Cardiac muscle cell (in vitro differentiated cells and primary cell): ENCODE data around the gene FBLN2. TPM values are rescaled to one million over a fixed set of nuclear protein-coding genes. Genes with fewer than 3 reads are reported as not detected.
"Not testable (repeated sequence)": the region's sequence is repeated elsewhere in the genome, so short reads cannot be mapped to it uniquely, and the experiment has no call there.

Source experiments
- DNase-seq, 2 donors: peaks; one replicate each; pipeline versions ENCODE4 v3.0.0 to v3.0.0-alpha.2; 2010 to 2017; ENCODE audit warnings: low read depth in 1 of 2, low spot score in 1 of 2
- H3K27ac ChIP-seq: fragments of 200-600 bp; sonication (generic); 2 replicates; pipeline ENCODE4 v1.5.1; 2016
- H3K27me3 ChIP-seq: fragments of 200-600 bp; sonication (generic); 2 replicates; pipeline ENCODE4 v1.6.0; 2016; ENCODE audit warnings: control low read depth
- H3K36me3 ChIP-seq: fragments of 200-600 bp; sonication (generic); 2 replicates; pipeline ENCODE4 v1.5.1; 2016; ENCODE audit warnings: control low read depth
- H3K4me1 ChIP-seq: fragments of 200-600 bp; sonication (generic); 2 replicates; pipeline ENCODE4 v1.8.1; 2017; ENCODE audit warnings: low read depth, mild to moderate bottlenecking, mixed run types
- H3K4me3 ChIP-seq: fragments of 200-600 bp; sonication (generic); 2 replicates; pipeline ENCODE4 v1.5.1; 2016; ENCODE audit warnings: mild to moderate bottlenecking
- H3K9me3 ChIP-seq: fragments of 200-600 bp; sonication (generic); 2 replicates; pipeline ENCODE4 v1.5.1; 2017; ENCODE audit warnings: low read depth, mild to moderate bottlenecking, control low read depth
- polyA plus RNA-seq: library from polyadenylated mRNA; unstranded; fragments of >200 nt; fragmentation: Nextera tagmentation; extraction: Ambion mirVana; gene quantifications from 2 replicates; pipeline ENCODE4 v1.2.1, GENCODE V29; 2016
- total RNA-seq: library from RNA; depleted of rRNA; stranded (reverse); fragments of >200 nt; gene quantifications from 2 replicates; pipeline ENCODE4 v1.2.3, GENCODE V29; 2016
- TF ChIP-seq, protein P1 (sequence below): IDR thresholded peaks from 2 replicates; pipeline ENCODE4 v1.5.1; 2012; ENCODE audit warnings: low read depth, mild to moderate bottlenecking, low read length

Gene FBLN2
- 24.9 and 42.4 TPM in 2 replicates for total RNA-seq
- polyA plus RNA-seq = 19.3 and 33.5 TPM in 2 replicates

DNA sequence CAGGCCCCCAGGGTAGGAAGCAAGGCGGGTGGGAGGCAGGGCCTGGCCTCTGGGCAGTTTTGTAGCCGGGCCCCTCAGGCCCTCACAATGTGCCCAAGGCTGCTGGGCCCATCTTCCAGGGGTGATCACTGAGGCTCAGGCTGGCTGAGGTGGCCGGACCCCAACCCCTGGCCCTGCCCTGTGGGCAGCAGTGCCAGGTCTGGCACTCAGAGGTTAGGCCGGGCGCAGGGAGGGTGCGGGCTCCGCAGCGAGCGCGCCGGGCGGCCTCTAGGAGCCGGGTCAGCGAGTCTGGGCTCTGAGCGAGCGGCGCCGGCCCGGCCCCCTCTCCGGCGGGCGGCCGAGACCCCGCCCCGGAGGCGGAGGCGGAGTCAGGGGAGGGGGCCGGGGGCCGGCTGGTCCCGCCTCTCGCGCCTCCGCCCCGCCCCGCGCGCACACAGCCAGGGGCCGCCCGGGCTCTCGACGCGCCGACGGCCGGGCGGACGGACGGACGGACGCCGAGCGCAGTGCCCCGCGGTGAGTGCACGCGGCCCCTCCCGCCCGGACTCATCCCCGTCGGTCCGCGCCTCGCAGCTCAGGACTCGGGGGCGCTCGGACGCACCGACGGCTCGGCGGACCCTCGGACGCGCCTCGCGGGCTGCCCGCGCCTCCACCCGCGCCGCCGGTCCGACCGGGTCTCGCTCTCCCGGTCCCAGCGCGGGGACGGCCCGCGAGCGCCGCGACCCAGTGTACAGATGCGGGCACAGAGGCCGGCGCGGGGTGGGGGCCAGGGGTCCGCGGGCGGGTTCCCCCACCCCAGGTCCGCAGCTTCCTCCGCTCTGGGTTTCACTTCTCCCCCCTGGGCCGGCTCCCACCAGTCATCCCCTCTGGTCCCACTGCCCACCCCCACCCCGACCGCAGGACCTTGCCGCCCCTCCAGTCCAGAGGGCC lies at the start of gene FBLN2:
Gene FBLN2 (plus strand): TSS at position 430 of the 927 bp plus-strand sequence. CDS start 21,231 bp downstream, outside the sequence.
- Histone ChIP-seq H3K27ac (no peak within 1 kb of the TSS), H3K36me3 (no peaks in the 10 kb centered on the region), H3K4me1 (peaks cover 14% of the 10 kb centered on the region), H3K9me3 (no peaks in the 10 kb centered on the region), H3K4me3 (peak within 1 kb of the TSS; percentile 33), H3K27me3 (no peaks in the 10 kb centered on the region)
- TF ChIP-seq, protein P1, sequence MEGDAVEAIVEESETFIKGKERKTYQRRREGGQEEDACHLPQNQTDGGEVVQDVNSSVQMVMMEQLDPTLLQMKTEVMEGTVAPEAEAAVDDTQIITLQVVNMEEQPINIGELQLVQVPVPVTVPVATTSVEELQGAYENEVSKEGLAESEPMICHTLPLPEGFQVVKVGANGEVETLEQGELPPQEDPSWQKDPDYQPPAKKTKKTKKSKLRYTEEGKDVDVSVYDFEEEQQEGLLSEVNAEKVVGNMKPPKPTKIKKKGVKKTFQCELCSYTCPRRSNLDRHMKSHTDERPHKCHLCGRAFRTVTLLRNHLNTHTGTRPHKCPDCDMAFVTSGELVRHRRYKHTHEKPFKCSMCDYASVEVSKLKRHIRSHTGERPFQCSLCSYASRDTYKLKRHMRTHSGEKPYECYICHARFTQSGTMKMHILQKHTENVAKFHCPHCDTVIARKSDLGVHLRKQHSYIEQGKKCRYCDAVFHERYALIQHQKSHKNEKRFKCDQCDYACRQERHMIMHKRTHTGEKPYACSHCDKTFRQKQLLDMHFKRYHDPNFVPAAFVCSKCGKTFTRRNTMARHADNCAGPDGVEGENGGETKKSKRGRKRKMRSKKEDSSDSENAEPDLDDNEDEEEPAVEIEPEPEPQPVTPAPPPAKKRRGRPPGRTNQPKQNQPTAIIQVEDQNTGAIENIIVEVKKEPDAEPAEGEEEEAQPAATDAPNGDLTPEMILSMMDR = no peak
- DNase-seq = peak; percentile 71 to 89

DNA sequence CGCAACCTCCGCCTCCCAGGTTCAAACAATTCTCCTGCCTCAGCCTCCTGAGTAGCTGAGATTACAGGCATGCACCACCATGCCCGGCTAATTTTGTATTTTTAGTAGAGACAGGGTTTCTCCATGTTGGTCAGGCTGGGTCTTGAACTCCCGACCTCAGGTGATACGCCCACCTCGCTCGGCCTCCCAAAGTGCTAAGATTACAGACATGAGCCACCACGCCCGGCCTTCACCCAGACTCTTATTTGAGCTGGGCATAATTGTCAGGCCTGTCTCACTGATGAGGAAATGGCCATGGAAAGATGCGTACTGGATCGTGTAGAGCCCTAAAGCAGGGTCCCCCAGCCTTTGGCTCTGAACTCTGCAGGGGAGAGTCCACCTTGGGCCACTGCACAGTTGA lies 49.7 kb upstream of the FBLN2 start:
- H3K27me3 ChIP-seq, H3K4me3 ChIP-seq, H3K9me3 ChIP-seq, H3K27ac ChIP-seq, DNase-seq, H3K36me3 ChIP-seq, H3K4me1 ChIP-seq: not testable (repeated sequence)

DNA sequence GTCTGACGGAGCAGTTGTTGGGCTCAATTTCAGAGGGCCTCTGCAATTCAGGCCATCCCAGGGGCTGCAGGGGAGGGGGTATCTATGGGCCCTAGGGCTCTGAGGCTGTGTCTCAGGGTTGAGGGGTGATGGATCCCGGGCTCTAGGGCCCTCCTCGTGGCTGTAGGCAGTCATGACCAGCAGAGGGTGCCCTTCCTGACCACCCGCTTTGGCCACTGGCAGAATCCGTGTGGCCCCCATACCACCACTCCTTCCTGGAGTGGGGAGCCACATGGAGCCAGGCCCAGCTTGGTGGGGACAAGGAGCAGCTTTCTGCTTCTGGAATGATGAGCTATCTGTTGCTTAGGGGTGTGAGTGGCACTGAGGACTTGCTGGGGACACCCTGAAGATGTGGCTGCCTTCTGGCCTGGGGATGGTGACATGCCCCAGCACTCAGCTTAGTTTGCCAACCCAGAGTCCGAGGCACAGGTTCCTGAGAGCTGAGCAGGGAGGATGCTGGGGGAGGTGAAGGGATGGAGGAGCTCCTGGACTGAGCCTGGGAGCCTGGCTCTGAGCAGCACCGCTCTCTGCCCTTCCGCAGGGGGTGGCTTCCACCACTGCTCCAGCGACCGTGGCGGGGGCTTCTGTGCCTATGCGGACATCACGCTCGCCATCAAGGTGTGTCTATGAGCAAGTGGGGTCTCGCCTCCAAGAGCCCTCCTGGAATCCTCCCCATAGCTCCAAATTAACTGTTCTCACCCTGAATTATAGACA lies 48.6 kb upstream of the FBLN2 start:
- DNase-seq = peak; percentile 29 to 56
- Histone ChIP-seq H3K27me3 (no peaks in the 10 kb centered on the region), H3K9me3 (no peaks in the 10 kb centered on the region), H3K4me3 (no peak overlapping the region), H3K36me3 (no peaks in the 10 kb centered on the region), H3K27ac (no peak overlapping the region), H3K4me1 (peaks cover 4% of the 10 kb centered on the region)
- TF ChIP-seq, protein P1 = peak; percentile 71

DNA sequence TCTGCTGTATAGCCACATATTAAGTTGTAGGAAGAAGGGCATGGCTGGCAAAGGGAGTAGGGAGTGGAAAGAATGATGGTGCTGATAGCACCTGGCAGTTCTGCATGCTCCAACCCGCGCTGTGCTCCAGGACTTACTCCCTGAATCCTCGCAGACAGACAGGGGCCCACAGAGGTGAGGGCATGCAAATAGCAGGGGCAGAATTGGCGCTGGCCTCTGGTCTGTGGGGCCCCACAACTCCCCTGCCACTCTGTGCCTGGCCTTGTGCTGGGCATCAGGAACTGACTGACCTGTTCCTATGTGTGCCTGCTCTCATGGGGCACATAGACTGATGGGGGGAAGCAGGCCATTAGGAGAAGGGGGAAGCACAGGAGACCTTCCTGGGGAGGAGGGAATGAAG lies 47.9 kb upstream of the FBLN2 start:
- Histone ChIP-seq H3K27ac (no peak overlapping the region), H3K4me1 (peaks cover 4% of the 10 kb centered on the region), H3K9me3 (no peaks in the 10 kb centered on the region), H3K4me3 (no peak overlapping the region), H3K27me3 (no peaks in the 10 kb centered on the region), H3K36me3 (no peaks in the 10 kb centered on the region)
- TF ChIP-seq, protein P1 = no peak
- no peak for DNase-seq

DNA sequence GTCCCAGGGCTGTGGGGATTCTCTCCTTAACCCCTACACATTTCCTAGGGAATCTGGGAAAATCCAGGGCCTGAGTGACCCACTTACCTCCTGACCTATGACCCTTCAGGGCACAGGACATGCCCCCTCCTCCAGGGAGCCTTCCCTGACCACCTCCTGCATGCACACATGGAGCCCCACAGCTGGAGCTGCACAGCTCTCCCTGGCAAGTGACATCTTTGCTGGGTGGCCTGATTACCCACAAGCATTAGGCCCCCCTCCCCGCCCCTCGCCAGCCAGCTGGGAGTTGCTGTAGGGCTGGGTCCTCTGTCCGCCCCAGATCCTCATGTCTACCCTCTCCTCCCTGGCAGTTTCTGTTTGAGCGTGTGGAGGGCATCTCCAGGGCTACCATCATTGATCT lies 47.4 kb upstream of the FBLN2 start:
- Histone ChIP-seq H3K36me3 (no peaks in the 10 kb centered on the region), H3K4me3 (no peak overlapping the region), H3K4me1 (peaks cover 2% of the 10 kb centered on the region), H3K9me3 (no peaks in the 10 kb centered on the region), H3K27ac (no peak overlapping the region), H3K27me3 (no peaks in the 10 kb centered on the region)
- DNase-seq = no peak
- TF ChIP-seq, protein P1 = no peak
